Measurements from ENCODE around the gene SYCE1.

DNA sequence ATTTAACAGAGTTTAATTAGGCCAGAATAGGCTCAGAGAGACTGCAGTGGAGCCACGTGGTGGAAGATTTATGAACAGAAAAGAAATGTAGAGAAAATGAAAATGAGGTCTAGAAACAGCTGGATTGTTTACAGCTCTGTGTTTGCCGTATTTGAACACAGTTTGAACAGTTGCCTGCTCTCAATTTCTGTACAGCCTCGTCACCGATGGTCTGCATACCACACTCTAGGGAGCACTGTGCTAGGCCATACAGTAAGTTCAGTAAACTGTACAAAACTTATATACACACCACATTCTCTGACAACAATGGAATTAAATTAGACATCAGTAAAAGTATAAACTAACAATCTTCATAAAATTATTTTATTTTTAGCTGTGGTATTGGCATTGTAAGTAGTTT, 49.3 kb downstream of the SYCE1 start:
- TF ChIP-seq TAF1 (IDR thresholded peaks at IDR 0.05; ENCODE audit: borderline replicate concordance, insufficient read depth, low read length) (no peak), POLR2AphosphoS5 (IDR thresholded peaks at IDR 0.05; ENCODE audit: low read depth, low read length) (no peak), FOXP2 (optimal IDR thresholded peaks at IDR 0.05; ENCODE audit: borderline replicate concordance, extremely low read depth, extremely low read length, insufficient read depth) (no peak), SIN3A (IDR thresholded peaks at IDR 0.05; ENCODE audit: borderline replicate concordance, insufficient read depth, low read length) (no peak)
- TF ChIP-seq, protein P1, sequence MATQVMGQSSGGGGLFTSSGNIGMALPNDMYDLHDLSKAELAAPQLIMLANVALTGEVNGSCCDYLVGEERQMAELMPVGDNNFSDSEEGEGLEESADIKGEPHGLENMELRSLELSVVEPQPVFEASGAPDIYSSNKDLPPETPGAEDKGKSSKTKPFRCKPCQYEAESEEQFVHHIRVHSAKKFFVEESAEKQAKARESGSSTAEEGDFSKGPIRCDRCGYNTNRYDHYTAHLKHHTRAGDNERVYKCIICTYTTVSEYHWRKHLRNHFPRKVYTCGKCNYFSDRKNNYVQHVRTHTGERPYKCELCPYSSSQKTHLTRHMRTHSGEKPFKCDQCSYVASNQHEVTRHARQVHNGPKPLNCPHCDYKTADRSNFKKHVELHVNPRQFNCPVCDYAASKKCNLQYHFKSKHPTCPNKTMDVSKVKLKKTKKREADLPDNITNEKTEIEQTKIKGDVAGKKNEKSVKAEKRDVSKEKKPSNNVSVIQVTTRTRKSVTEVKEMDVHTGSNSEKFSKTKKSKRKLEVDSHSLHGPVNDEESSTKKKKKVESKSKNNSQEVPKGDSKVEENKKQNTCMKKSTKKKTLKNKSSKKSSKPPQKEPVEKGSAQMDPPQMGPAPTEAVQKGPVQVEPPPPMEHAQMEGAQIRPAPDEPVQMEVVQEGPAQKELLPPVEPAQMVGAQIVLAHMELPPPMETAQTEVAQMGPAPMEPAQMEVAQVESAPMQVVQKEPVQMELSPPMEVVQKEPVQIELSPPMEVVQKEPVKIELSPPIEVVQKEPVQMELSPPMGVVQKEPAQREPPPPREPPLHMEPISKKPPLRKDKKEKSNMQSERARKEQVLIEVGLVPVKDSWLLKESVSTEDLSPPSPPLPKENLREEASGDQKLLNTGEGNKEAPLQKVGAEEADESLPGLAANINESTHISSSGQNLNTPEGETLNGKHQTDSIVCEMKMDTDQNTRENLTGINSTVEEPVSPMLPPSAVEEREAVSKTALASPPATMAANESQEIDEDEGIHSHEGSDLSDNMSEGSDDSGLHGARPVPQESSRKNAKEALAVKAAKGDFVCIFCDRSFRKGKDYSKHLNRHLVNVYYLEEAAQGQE (IDR thresholded peaks at IDR 0.05; ENCODE audit: insufficient read depth in 1 of 2, low read depth in 2 of 2, low read length in 2 of 2) = no peak
